HG02623 (cell line): ENCODE results near the gene TLR10.
A peak's percentile ranks its signal among the peaks of the same experiment; 100 is the strongest.
"Not testable (repeated sequence)": the region's sequence is repeated elsewhere in the genome, so short reads cannot be mapped to it uniquely, and the experiment has no call there.

Experiments
- ATAC-seq: cut with Tn5 transposase; IDR thresholded peaks from one replicate; pipeline ENCODE4 v1.9.1; 2021; ENCODE audit warnings: moderate library complexity; ENCODE audit not compliant: unreplicated experiment

The TLR10 gene, protein sequence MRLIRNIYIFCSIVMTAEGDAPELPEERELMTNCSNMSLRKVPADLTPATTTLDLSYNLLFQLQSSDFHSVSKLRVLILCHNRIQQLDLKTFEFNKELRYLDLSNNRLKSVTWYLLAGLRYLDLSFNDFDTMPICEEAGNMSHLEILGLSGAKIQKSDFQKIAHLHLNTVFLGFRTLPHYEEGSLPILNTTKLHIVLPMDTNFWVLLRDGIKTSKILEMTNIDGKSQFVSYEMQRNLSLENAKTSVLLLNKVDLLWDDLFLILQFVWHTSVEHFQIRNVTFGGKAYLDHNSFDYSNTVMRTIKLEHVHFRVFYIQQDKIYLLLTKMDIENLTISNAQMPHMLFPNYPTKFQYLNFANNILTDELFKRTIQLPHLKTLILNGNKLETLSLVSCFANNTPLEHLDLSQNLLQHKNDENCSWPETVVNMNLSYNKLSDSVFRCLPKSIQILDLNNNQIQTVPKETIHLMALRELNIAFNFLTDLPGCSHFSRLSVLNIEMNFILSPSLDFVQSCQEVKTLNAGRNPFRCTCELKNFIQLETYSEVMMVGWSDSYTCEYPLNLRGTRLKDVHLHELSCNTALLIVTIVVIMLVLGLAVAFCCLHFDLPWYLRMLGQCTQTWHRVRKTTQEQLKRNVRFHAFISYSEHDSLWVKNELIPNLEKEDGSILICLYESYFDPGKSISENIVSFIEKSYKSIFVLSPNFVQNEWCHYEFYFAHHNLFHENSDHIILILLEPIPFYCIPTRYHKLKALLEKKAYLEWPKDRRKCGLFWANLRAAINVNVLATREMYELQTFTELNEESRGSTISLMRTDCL

DNA sequence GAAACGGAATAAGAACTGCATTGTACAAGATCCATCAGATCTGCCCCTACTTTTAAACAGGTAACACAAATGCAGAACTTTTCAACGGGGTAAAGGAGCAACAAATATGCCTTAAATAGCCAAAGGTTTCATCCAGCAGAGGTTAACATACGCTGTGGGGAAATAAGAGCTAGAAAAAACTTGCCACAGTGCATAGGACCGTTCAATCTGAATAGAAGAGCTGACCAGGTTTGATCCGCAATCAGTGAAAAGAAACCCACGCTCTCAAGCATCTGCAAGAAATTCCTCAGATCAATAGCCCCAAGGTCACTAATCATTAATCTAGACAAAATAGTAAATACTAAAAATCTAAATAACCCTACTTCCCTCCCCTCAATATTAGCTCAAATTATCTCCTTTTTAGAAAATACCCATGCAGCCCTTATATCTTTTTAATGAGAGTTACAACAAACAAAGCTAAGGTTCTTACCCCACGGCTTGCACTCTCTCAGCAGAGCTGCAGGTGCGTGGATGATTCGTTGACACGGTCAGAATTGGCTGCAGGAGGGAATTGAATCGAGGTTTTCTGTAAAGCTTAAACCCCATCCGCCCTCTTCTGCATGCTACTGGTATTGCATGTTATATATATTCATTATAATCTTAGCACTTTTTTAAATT lies at the start of gene TLR10:
Gene TLR10, minus strand, starts transcription at position 539 of the 657 bp plus-strand sequence. CDS start 7,400 bp downstream, outside the sequence.
- peak; percentile 54 for ATAC-seq

DNA sequence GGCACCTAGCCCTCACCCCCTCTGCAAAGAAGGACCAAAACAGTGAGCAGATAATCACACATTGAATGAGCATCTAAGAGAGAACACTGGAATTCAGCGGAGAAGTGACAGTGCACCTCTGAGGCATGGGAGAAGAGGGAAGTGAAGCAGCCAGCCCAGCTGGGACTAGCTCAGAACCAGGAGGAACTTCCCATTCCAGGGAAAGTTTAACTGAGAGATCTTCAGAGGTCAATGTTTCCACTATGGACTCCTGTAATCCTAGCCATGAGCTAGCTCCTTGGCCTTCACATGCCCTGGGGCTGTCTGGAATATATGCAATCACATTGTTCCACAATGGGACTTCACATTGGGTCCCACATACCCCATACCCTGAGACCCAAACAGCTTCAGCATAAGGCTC lies 49.4 kb upstream of the TLR10 start:
- ATAC-seq: no peak

DNA sequence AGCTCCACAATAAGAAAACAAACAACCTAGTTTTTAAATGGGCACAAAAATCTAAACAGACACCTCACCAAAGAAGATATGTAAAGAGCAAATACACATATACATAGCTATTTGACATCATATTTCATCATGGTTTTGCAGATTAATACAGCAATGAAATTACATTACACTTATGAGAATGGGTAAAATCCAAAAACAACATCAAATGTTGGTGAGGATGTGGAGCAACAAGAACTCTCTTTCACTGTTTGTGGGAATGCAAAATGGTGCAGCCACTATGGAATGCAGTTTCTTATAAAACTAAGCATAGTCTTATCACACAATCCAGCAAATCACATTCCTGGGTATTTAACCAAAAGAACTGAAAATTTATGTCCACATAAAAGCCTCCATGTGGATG lies 48.9 kb upstream of the TLR10 start:
- ATAC-seq: no peak

DNA sequence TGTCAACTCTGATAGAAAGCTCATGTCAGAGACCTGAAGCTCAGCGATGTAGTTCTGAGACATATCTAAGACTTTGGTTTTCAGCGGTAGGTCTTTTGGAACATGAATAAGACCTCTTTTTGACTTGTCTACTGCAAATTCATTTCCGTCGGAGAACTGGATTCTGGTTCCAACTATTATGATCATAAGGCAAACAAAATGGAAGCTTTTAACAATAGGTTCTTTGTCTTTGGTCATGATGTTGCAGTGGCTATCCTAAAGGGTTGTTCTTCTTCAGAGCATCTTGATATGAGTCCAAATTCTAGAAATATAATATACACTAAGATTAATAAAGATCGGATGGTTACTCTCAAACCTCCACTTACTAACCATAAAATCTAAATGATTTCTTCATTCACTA lies 46.4 kb upstream of the TLR10 start:
- no peak for ATAC-seq

DNA sequence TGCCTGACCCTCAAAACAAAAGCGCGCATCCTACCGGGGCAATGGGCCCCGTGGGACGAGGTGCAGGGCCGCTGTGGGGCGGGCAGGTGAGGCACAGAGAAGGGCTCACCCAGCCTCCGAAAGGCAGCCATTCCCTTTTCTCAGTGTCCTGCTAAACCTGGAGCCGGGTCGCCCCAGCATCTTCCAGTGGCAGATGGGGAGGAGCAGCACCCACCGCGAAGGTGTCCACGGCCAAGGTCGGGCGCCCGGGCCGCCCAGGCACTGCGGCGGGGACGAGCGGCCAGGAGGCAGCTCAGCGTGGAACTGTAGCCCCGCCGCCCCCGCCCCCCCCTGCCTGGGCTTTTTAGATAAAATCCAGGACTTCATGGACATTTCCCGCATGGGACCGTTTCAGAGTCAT lies 41.0 kb upstream of the TLR10 start:
- no peak for ATAC-seq

DNA sequence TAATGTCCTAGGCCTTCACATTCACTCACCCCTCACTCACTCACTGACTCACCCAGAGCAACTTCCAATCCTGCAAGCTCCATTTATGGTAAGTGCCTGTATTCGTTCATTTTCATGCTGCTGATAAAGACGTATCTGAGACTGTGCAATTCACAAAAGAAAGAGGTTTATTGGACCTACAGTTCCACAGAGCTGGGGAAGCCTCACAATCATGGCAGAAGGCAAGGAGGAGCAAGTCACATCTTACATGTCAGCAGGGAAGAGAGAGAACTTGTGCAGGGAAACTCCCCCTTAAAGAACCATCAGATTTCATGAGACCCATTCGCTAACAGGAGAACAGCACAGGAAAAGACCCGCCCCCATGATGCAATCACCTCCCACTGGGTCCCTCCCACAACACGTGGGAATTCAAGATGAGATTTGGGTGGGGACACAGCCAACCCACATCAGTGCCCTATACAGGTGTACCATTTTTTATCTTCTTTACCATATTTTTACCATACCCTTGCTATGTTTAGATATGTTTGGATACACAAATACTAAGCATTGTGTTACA lies 40.0 kb upstream of the TLR10 start:
- no peak for ATAC-seq

GRCh38 chr4:38821739-38822138 lies 38.9 kb upstream of the TLR10 start:
- ATAC-seq: no peak

DNA sequence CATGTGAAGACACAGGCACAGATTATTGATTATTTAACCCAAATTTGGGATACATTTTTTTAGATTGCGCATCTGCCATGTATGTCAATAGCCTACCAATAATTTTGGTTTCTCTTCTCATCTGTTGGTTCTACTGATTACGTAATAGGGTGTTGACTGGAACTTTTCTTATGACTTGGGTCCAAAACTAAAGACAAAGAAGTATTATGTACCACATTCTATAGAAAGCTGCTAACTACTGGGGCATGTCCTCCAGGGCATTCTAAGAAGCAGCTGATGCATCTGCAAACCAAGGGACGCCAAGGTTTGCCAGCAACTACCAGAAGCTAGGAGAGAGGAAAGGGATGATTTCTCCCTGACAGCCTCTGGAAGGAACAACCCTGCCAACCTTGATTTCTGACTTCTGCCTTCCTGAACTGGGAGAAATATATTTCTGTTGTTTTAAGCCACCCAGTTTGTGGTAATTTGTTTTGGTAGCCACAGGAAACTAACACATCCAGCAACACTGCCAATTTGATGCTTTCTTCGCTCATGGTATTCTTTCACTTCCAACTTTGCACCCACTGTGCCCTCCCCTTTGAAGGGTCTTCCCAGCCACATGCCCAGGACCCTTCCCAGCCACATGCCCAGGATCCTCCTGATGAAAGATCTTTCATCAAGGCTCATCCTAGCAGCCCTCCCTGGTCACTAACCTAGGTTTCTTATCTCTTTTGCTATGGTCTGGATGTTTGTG lies 37.7 kb upstream of the TLR10 start:
- ATAC-seq: no peak

- no peak for ATAC-seq
Measured at GRCh38 chr4:38819569-38819968, 36.8 kb upstream of the TLR10 start.

DNA sequence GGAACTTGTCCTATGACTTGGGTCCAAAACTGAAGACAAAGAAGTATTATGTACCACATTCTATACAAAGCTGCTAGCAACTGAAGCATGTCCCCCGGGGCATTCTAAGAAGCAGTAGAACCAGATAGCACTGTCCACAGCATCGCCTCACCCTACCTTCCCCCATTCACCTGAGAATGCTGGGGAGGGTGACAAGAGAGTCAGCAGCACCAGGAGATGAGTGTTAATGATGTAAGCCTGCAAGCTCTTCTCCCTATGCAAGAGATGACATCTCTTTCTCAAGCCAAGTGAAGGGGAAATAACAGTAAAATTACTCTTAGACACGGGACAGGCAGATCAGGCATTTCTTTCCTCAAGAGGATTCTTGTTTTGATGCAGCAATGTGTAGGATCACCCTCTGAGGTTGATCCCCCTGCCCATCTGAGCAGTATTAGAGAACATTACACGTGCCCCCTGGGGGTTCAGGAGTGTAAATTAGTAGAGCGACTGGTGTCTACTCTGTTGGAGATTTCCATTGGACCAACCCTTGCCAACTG lies 35.7 kb upstream of the TLR10 start:
- peak; percentile 60 for ATAC-seq

GRCh38 chr4:38815885-38816782 lies 33.3 kb upstream of the TLR10 start:
- no peak for ATAC-seq

- ATAC-seq: no peak
Measured at GRCh38 chr4:38814386-38814785, 31.6 kb upstream of the TLR10 start.

DNA sequence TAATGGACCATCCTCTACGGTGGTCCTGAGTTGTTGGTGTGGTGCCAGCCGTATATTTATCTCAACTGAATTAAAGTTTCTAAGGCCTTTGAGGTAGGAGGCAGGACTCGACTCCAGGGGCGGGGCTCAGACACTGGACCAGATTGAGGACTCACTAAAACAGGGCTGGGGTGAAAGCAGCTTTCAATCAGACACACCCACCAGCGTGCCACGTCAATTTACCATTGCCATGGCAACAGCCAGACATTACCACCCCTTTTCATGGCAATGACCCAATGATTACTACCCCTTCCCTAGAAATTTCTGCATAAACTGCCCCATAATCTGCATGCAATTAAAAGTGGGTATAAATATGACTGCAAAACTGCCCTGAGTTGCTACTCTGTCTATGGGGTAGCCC lies 28.5 kb upstream of the TLR10 start:
- no peak for ATAC-seq

GRCh38 chr4:38807462-38807861 lies 24.7 kb upstream of the TLR10 start:
- not testable (repeated sequence) for ATAC-seq

GRCh38 chr4:38806251-38806650 lies 23.5 kb upstream of the TLR10 start:
- not testable (repeated sequence) for ATAC-seq

- peak; percentile 73 for ATAC-seq
Measured at GRCh38 chr4:38805530-38806145, 22.8 kb upstream of the TLR10 start.

DNA sequence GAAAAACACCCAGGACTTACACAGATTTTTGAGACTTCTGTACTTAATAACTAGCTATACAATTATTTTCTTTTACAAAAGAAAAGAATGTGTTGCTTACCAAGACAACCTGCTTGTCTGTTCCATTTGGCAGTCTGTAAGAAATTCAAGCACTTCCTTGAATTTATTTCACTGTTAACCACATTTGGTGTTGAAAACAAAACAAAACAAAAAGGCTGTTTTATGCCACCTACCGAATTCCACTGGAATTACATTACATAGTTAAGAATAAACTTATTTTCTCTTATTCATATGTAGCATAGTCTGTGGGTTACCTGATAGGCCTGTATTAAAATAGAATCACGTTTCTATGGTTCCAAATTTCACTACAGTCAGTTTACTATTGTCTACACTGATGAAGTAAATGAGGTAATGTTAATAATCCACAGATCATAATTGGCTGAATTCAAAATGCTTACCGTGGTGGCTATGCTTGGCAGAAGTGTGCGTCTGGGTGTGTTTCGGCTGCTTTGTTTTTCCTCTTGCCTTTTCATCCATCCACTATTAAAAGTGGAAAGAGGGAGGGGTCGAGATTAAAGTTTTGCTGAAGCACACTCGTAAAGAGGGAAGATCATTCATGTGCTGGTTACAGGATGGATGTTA lies 22.0 kb upstream of the TLR10 start, which contains the start of gene TLR1:
Gene TLR1, minus strand, starts transcription at position 138 of the 642 bp plus-strand sequence. CDS start 5,960 bp downstream, outside the sequence.
- ATAC-seq: no peak
